HG03378 (cell line): ENCODE data around the gene CFTR.
A peak's percentile ranks its signal among the peaks of the same experiment; 100 is the strongest.
"Not testable (repeated sequence)": the region's sequence is repeated elsewhere in the genome, so short reads cannot be mapped to it uniquely, and the experiment has no call there.

Experiments
- ATAC-seq: cut with Tn5 transposase; IDR thresholded peaks from one replicate; pipeline ENCODE4 v1.9.1; 2021; ENCODE audit warnings: mild to moderate bottlenecking, moderate library complexity; ENCODE audit not compliant: unreplicated experiment

CFTR gene

DNA sequence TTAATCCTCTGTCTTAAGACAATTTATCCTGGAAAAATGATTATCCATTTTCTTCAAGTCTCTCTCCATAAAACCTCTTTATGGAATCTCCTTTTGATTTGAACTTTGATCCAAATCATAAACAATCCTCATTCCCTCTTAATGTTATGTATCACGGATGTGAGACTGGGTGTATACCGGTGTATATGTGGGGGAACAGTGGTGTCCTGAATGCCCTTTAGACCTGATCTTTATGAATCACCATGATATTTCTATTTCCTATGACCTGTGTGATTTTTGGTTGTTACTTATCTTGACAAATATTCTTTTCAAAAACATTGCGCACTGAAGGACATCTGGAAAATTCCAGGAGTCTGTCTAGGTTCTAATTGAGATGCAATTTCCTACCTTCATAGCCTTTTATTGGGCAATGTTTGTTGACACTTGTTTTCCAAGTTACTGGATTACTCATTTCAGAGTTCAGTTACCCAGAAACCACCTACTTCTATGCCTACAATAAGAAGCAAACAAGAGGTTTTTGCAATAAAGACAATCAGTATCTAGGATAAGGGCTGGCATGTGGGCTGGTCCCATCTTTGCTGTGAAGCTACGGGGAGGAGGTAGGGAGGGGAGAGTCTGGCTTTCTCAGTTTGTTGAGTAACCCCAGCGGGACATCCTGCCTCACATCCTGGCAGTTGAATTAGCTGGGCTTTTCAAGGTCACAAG lies 203.0 kb downstream of the CFTR start:
- no peak for ATAC-seq

DNA sequence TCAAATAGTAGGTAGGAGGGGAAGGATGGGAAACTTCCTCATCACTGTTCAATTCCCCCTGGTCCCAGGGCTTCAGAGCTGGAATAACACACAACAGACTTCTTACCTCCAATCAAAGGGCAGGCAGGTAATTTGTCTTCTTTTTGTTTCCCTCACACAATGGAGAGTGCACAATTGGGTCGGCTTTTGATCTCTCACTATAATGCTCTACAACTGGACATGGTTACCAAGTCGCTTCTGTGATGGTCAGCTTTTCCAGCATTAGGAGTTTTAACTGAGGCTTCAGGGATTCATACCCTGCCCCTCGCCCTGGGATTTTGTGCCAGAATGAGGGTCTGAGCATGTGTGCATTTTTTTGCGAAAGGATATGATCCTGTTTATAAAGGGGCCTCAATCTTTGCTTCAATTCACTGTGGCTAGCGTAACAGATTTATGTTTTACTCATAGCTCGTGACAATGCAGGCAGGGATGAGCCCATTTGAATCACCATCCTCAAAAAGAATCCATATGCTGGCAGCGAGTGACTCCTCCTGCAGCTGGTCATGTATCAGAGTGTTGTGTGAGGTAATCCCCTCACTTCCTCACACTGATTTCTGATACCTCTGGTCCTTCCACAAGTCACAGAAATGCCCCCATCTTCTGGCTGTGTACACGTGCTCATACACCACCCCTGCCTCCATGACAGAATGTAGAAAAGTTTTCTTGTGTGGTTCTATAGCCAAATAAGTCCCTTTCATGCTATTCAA lies 203.8 kb downstream of the CFTR start:
- ATAC-seq, result no peak

DNA sequence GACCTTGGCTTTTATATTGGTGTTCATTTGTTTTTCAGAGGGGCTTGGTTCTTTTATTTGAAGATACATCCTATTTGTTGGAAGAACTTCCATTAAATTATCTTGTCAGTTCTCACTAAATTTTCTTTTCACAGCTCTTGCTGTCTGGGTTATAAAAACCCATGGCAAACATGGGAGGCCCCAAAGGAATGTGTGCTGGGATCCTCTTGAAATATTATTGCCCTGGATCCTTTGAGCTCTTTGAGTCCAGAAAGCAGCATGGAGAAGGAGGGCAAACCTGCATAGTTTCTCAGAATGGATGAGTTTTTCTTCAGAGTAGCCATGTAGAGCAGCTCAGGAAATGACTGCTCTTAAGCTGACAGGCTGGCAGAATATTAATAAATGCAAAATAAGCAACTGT lies 206.0 kb downstream of the CFTR start:
- ATAC-seq, result no peak

DNA sequence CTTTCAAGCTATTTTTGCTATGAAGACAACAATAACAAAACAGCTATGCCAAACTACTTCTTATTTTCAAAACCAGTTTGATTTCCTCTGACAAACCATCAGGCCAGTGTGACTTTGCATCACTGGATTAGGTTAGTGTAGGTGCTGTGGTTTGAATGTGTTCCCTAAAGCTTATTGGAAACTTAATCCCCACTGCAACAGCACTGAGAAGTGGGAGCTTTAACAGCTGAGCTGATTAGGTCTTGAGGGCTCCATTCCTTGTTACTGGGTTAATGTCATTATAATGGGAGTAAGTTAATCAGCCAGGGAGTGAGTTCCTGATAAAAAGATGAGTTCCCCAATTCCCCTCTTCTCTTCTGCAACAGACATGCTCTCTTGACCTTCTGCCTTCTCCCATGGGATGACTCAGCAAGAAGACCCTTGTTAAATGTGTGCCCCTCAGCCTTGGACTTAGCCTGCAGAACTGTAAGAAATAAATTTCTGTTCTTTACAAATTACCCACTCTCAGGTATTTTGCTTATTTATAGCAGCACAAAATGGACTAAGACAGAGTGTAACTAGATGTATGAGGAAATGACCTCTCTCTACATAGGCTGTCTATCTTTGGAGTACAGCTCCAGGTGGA lies 206.6 kb downstream of the CFTR start:
- ATAC-seq, result no peak

DNA sequence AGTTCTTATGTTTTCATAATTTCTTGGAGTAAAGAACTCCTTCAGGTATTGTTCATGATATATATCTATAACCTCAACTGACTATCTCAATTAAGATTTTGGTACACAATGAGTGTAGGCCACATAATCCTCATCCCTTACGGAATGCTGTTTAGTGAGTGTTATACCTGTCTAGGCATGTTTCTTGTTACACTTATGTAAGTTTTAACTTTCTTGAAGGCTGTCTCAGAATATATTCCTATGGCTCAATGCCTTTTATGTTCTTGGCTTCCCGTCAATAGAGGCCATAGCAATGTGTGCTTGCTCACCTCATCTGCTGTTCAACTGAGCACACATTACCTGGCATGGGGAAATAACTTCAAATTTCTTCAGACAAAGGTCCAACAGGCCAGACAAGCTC lies 208.3 kb downstream of the CFTR start:
- no peak for ATAC-seq

DNA sequence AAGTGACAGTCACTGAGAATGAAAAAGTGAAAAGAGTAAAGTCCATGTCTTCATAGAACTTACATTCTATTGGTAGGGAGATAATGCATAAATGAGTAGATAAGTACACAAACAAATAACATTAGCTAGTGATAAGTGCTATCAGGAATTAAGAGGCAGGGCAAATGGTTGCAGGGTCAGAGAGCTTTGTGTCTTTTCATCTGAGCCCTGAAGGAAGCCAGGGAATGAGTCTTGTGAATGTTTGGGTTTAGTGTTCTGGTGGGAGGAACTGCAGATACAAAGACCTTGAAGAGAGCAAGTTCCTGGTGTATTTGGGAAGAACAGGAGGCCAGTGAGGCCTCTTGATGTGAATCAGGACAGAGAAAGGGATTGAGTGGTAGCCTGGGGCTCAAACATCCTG lies 209.6 kb downstream of the CFTR start:
- no peak for ATAC-seq

DNA sequence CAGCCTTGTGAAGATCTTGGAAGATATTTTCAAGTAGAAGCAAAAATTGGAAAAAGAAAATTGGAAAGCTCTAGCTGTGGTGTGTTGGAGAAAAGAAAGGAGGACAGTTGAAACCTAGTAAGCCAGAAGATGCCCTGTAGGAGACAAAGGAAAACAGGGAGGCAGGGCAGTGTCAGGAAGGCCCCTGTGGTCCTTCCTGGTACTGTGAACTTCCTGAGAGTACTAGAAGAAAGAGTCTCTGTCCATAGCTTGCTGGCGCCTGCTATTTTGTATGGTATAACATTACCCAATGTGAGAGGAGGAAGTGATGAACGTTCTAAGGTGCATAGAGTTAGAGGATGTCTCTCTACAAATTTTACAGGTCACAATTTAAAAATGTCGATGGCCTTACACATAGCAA lies 210.3 kb downstream of the CFTR start:
- ATAC-seq, result no peak

DNA sequence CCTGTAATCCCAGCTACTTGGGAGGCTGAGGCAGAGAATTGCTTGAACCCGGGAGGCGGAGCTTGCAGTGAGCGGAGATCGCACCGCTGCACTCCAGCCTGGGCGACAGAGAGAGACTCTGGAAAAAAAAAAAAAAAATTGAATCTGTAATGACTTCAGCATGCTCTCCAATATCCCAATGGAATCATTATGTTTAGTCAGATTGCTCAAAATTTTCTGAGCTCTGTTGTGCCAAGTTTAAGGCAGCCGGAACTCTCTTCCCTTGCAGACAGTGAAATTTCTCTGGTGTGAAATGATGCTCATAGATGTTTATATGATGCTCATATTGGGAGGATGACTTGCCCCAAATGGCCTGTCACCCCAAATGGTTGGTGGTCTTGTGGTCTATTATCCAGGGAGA lies 212.5 kb downstream of the CFTR start:
- ATAC-seq, result no peak

DNA sequence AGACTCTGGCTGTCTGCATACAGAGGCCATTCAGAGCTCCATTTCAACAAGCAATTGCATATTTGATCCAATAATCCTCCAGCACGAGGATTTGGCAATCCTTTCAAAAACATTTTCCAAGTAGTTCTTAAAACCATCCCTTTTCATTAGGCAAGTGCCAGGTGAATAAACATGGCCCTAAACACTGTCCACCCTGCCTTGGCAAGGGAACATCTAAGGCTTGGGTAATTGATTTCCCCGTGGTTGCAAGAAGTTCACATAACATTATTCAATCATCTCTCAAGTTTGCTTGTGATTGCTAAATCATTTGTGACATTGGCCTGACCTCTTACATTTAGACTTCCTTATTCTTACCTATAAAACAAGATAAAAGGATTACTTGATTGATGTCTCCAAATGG lies 218.2 kb downstream of the CFTR start:
- ATAC-seq, result no peak

DNA sequence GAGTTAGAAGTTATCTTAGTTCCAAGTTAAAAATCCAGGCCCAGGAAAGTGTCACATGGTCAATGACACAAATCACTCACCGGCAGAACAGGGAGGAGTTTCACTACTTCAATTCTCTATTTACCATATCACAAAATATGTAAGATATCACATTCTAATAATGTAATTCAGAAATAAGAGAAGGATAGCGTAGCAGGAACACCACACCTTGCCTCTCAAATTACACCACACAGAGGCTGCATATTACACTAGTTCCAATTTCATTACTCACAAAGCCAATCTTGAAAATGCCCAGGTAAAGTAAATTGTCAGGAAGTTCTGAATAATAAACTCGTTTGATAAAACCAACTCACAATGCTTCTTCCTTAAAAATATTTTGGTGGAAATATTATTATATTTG lies 224.2 kb downstream of the CFTR start:
- no peak for ATAC-seq

DNA sequence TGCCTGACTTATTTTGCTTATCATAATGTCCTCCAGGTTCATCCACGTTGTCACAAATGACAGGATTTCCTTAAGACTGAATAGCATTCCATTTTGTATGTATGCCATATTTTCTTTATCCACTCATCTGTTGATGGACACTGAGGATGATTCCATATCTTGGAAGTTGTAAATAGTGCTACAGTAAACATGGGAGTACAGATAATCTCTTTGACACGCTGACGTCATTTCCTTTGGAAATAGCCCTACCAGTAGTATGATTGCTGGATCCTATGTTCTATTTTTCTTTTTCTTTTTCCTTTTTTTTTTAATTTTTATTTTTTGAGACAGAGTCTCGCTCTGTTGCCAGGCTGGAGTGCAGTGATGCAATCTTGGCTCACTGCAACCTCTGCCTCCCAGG lies 225.8 kb downstream of the CFTR start:
- ATAC-seq, result no peak

DNA sequence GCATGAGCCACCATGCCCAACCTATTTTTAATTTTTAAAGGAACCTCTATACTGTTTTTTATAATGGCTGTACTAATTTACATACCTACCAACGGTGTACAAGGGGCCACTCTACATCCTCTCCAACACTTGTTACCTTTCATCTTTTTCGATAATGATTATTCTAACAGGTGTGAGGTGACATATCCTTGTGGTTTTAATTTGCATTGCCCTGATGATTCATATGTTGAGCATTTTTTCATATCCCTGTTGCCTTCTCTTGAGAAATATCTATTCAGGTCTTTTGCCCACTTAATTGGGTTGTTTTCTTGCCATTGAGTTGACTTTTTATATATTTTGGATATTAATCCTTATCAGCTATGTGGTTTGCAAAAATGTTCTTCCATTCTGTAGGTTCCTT lies 226.4 kb downstream of the CFTR start:
- ATAC-seq, result peak; percentile 71

DNA sequence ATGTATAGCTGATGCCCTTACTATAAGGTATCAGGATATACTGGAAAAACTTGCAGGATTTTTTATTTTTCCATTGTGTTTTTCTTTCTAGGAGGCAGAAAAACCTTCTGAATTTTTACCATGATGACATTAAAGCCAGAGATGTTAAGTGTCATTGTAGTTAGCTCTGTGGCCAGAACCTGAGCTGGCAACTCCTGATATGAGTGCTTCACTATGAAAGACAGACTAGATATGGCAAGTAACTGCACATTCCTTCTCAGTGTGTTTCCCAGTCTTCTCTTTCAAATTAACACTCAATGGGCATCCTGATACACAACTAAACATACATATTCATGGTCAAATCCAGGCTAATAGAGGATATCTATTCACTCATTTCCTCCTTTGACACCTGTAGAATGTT lies 227.3 kb downstream of the CFTR start:
- ATAC-seq, result no peak

DNA sequence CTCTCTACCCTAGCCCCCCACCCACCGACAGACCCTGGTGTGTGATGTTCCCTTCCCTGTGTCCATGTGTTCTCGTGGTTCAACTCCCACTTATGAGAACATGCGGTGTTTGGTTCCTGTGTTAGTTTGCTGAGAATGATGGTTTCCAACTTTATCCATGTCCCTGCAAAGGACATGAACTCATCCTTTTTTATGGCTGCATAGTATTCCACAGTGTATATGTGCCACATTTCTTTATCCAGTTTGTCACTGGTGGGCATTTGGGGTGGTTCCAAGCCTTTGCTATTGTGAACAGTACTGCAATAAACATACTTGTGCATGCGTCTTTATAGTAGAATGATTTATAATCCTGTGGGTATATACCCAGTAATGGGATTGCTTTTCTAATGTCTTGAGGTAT lies 228.3 kb downstream of the CFTR start:
- ATAC-seq, result not testable (repeated sequence)

DNA sequence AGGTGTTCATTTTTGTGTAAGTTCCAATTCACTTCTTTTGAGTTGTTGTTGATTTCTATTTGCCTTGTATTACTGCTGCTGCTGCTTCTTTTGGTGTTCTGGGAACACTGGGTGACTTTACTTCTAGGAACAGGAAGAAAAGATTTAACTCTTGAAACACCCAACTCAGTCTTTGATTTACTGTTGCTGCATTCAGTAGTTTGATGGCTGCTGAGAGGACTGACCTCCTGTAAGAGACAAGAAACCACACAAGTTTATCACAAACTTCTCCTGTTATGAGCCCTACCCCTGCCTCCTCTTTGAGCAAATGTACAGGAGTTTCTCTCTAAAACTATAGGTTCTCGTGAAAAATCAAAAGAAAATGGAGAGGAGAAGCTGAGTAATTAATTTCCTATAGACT lies 231.7 kb downstream of the CFTR start:
- no peak for ATAC-seq

DNA sequence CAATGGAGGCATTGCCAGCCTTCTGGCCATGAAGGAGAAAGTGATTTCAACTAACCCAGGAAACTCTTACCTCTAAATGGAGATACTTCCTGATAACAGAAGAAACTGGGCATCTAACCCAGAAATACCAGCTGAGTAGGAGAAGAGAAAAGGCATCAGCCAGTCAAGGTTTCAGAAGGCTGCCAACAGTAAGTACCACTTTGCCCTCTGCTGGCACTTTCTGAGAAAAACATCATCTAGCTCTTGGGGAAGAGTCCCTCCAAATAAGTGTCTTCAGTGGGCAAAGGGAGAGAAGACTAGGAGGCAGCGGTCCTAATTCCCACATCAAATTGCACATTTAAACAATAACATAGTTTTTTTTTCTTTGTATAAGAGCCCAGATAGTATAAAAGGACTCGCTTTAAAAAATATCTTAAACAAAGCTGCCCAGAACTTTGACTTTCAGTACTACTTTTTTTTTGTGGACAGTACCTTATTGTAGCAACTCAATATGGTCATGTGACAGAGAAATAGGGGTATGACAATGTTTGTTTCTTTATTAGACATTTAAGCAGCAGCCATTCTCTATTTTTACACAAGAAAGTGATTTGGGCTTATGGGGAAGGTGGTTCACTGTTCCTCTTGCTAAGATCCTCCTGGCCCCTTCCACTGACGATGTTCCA lies 236.1 kb downstream of the CFTR start:
- peak; percentile 92 for ATAC-seq

DNA sequence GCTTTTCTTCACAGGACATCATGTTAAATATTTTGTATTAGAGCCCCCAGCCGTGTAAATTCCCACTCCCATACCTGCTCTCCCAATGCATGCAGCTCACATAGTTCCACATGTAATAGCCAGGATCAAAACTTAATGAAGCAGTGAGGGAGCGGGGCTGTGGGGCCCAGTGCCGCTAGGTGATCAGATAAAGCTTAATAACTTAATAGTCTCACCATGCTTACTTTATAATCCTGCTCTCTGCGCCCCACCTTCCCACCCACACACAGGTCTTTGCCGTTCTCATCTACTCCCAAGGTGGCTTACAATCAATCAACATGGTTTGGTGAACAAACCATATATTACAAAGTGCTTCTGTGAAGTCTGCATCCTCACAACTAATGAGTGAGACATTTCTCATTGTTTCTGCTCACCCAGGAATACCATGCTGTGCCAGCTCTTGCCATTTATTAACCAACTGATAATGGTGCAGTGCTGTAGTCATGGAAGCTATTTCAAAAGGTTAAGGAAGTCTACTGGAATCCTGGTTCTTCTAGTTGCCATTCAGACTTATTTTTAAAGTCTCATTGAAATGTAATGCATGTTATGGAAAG lies 237.0 kb downstream of the CFTR start:
- ATAC-seq, result no peak

DNA sequence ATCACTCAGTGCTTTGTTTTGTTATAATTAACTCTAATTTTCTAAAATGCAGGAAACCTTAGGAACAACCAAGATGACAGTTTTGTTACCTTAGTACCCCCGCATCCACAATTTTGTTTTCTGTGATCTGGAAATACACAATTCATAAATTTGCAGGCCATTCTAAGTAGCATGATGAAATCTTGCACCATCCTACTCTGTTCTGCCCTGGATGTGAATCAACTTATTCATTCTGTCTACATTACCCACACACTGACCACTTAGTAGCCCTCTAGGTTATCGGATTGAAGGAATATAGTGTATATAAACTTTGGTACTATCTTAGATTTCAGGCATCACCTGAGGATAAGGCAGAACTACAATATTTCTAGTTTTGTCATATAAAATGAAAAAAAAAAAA lies 237.5 kb downstream of the CFTR start:
- no peak for ATAC-seq
